ENCODE measurements around the gene OBSCN.

DNA sequence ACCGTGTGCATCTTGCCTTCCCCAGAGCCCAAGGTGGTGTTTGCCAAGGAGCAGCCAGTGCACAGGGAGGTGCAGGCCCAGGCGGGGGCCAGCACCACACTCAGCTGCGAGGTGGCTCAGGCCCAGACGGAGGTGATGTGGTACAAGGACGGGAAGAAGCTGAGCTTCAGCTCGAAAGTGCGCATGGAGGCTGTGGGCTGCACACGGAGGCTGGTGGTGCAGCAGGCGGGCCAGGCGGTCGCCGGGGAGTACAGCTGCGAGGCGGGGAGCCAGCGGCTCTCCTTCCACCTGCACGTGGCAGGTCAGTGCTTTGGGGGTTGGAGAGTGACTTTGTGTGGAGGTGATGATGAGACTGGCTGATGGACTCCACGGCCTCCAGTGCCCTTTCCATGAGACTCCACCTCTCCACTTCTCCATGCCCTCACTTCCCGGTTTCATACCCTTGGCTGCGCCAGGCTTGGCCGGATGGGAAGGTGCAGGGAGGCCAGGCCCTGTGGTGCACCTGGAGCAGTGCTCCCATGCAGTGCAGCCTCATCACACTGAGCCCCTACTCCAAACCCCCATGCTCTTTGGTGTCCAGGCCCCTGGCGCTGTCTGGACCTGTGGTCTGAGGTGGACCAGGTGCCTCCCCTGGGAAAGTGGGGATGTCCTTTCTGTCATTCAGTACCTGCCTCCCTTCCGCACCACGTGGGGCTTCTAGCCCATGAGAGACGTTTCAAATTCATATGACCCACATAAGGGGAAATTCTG is 49.0 kb downstream of the OBSCN start:
- TF ChIP-seq, protein P1, sequence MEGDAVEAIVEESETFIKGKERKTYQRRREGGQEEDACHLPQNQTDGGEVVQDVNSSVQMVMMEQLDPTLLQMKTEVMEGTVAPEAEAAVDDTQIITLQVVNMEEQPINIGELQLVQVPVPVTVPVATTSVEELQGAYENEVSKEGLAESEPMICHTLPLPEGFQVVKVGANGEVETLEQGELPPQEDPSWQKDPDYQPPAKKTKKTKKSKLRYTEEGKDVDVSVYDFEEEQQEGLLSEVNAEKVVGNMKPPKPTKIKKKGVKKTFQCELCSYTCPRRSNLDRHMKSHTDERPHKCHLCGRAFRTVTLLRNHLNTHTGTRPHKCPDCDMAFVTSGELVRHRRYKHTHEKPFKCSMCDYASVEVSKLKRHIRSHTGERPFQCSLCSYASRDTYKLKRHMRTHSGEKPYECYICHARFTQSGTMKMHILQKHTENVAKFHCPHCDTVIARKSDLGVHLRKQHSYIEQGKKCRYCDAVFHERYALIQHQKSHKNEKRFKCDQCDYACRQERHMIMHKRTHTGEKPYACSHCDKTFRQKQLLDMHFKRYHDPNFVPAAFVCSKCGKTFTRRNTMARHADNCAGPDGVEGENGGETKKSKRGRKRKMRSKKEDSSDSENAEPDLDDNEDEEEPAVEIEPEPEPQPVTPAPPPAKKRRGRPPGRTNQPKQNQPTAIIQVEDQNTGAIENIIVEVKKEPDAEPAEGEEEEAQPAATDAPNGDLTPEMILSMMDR (IDR thresholded peaks at IDR 0.05) = no peak
- no peak for TF ChIP-seq EZH2 (IDR thresholded peaks at IDR 0.05; ENCODE audit: borderline replicate concordance, insufficient read depth, low read depth, low read length, poor library complexity, severe bottlenecking)
